Measurements from ENCODE around the gene GRM4.

GRCh38 chr6:34143884-34144580 lies 1.9 kb downstream of the GRM4 start:
- TF ChIP-seq CTCF (conservative IDR thresholded peaks at IDR 0.05; ENCODE audit: low read depth, low read length) = peak; percentile 21; the same call in 1 of the 2 replicates
- no peak for TF ChIP-seq EZH2 (IDR thresholded peaks at IDR 0.05; ENCODE audit: low read length, unreplicated experiment)
- TF ChIP-seq EZH2phosphoT487 (IDR thresholded peaks at IDR 0.05; ENCODE audit: borderline replicate concordance, low read length) = no peak; the same call in 1 of the 2 replicates
